Measurements from ENCODE around the gene PACSIN1.

PACSIN1 gene

DNA sequence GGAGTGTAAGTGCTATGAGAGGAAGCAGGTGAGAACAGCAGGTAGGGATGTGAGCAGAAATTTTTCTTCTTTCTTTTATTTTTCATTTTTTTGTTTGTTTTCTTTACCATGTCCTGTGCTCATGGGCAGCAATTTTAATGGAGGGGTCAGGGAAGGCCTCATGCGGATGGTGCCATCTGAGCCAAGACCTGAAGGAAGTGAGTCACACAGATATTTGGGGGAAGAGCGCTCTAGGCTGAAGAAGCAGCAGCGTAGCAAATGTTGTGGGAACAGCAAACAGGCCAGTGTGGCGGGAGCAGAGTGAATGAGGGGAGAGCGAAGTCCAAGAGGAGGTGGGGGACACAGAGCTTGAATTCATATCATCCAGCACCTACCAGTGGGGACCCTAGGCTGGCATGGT, 77.5 kb downstream of the PACSIN1 start:
- DNase-seq (ENCODE audit: extremely low read depth in 1 of 2, low read depth in 1 of 2): no peak

DNA sequence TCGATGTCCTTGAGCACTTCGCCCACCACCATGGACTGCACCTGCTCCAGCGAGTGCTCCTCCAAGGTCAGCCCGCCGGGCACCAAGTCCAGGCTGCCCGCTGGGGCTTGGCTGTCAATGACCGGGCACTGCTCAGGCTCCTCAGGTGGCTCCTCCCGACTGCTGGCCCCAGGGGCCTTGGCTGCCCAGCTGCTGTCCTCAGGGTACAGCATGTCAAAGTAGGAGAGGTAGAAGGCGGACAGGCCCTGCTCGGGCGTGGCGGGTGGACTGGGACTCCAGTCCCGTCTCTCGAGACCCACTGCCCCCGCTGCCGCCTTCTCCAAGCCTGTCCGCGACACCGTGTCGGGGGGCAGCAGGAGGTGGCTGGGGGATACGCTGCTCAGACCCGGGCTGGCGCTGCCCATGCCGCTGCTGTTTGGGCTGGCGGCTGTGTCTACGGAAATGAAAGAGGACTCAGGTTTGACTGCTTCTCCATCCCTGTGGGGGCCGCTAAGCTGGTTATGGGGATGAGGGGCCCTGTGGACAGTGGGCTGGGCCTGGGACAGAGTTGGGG, 78.3 kb downstream of the PACSIN1 start:
- DNase-seq (ENCODE audit: extremely low read depth in 1 of 2, low read depth in 1 of 2): no peak

DNA sequence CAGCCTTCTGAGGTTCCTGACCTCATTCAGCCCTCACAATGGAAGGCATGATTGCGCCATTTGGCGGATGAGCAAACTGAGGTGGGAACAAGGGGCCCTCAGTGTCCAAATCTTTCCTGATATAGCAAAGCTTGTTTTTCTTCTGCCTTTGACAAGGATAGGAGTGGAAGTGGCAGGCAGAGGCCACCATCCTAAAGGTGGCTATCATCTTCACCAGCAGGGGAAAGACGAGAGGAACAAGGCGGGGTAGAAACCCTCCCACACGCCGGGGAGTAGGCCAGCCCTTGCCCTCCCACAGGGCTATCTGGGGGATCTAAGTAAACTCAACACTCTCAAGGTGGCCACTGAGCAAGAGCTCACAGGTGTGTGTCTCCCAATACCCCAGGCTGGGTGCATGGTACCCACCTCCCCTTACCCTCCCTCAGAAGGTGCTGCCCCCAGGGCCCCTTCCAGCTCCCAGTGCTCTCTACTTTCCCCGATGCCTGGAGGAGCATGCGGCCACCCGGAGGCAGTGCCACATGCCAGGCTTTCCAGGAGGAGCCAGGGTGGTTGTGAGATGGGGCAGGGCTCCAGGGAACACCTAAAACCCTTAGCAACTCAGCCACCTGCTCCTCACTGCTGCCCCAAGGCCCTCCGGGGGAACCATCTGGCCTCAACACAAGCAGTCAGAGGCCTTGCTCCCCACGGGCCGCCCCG, 79.0 kb downstream of the PACSIN1 start:
- no peak for DNase-seq (ENCODE audit: extremely low read depth in 1 of 2, low read depth in 1 of 2)

DNA sequence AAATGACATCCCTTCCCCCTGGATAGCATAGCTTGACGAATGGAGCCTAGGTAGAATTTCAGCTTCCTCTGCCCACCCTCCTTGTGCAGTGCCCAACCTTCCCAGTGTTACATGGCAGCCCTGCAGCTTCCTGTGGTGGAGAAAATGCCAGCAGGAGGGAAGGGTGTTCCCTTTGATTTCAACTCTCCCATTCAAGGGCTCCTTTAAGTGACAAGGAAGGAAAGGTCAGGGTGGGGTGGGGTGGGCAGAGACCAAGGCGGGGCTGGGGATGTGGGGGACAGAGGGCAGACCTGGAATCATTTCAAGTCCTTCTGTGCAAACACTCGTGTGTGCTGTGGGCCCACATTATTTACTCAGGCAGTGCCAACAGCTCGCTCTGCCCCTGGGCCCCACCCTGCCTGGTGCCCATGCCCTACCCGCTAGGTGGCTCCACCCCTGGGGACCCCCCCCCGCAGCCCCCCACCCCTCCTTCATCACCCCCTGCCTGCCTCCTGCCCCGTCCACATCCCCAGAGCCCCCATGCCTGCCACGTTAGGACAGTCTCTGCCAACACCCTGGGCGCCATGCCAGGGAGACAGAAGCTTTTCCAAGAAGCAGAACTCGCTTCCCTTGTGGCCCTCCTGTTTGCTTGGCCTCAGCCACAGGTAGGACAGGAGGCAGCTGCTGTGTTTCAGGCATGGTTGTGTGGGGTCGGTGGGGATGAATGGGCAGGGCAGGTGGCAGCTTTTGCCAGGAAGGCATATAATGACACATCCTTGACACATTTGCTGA, 80.9 kb downstream of the PACSIN1 start:
- DNase-seq (ENCODE audit: extremely low read depth in 1 of 2, low read depth in 1 of 2): no peak

DNA sequence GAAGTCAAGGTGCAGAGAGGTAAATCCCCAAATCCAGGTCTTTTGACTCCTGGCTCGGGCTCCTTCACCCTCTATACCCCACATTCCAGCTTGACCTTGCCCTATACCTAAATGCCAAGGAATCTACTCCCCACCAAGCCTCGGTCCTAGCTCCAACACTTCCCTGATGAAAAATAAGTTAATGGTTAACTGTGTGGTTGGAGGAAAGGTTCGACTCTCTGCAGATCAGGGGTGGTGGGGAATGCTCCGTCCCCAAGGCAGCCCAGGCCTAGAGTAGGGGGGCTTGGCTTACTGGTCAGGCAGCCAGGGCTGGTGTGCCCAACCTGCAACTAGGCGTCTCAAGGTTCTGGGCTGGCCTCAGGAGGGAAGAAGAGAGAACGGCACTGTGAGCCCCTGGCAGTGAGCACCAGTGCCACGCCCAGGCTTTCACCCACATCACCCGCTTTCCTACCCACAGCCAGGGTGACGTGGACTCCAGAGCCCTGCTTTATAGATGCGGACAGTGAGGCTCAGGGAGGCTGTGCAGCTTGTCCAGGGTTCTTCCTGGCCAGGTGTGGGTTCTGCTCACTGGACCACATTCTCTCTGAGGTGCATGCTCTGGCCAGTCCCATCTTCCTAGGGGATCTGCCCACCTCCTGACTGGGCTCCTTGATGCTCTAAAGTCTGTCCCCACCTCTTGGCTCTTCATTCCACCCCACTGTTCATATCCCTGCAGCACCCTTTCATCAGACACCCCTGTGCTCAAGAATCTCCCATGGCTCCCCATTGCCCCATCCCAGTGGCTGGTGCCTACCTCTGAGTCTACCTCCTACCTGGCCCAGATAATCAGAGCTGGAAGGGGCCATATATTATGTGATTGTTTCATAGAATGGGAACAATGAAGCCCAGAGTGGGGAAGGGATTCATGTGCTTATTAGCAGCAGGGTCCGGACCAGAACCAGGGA, 82.1 kb downstream of the PACSIN1 start:
- DNase-seq (ENCODE audit: extremely low read depth in 1 of 2, low read depth in 1 of 2): no peak

DNA sequence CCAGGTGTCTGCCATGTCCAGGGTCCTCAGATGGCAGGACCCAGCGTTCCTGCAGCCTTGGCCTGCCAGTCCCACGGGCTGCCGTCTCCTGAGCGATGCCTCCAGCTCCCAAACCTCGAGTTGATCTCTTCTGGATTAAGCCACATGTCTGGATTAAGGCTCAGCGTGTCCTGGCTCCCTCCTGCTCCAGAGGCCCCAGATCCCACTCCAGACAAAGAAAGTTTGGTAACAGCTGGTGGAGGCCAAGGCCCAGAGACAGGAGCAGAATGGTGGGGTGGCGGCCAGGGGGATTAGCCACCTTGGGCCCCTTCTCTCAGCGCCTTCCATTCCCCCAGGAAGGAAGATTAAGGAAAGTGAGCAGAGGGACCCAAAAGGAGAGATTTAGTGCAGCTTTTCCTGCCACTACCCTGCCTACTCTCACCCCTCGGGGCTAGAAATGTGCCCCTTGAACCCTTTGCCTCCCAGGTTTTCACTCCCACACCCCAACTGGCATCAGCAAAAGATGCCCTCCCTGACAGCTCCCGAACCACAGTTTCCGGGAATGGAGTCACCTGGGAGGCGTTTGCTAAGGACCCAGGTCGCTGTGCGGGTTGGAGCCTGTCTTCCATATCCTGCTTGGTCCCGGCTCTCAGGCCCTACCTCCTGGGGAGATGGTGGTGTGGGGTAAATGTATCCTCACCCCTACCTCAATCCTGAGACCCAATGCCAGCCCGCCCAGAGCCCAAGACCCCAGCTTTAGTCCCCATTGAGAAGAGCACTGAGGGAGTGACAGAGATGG, 83.3 kb downstream of the PACSIN1 start:
- DNase-seq (ENCODE audit: extremely low read depth in 1 of 2, low read depth in 1 of 2): no peak

DNA sequence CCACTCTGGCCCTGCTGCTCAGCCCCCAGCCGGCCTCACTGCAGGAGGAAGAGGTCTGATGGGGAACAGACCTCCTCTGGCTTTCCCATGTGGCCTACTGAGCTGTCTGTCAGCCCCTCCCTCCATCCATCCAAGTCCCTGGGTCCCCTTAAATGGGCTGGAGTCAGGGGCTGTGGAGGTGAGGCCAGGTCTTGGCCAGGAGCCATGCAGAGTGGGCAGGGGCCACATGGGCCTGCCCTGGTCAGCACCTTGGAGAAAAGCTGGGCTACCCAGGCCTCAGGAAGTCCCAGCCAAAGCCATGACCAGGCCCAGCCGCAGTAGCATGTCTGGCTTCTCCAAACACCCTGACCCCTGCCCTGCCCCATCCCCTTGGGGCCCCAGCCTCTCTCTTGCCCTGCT, 83.9 kb downstream of the PACSIN1 start:
- DNase-seq (ENCODE audit: extremely low read depth in 1 of 2, low read depth in 1 of 2): no peak

DNA sequence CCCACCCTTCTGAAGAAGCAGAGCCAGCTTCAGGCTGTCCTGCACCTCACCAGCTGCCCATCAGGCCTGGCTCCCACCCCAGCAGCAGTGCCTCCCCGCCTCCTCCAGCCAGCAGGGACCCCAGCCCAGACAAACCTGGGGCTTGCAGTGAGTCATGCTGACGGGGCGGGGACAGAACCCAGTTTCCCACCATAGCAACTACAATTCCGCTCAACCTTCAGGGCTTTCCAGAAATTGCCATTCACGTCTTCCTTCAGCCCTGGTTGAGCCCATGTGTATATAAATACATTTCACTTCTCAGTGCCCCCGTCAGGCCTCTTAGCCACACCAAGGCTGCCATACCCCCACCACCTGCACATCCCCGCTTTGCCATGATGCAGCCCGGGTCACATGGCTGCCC, 85.8 kb downstream of the PACSIN1 start:
- DNase-seq (ENCODE audit: extremely low read depth in 1 of 2, low read depth in 1 of 2): no peak

DNA sequence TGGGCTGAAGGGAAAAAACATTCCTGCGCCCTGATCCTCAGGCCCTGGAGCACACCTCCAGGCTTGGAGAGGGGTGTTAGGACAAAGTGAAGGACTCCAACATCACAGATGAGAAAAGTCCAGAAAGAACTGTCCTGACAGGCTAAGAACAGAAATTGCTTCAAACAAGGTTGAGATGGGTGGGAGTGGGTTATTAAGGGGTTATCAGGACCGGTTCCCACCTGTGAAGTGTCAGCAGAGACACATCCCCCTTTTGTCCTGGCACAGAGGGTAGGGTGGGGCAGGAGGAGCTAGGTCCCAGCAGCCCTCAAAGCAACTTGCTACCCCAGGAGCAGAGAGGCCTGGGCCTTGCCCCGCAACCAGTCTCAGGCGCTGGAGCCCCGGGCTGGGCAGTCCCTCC, 86.7 kb downstream of the PACSIN1 start:
- no peak for DNase-seq (ENCODE audit: extremely low read depth in 1 of 2, low read depth in 1 of 2)

DNA sequence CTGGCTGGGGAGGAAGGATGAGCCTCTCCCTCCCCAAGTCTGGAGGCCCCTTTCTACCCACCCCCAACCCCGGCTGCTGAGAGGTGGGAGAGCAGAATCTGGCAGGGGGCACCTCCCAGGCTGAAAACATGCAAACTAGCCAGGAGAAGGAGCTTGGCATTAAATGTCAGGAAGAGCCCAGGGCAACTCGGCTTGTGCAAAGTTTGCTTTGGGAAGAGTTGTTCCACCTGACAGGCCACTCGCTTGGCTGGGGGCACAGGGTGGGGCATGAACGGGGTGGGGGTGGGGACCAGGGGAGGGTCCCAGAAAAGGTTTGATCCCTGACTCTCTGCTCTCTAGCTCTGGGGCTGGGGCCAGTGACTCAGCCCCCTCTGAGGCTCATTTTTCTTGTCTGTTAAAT, 87.3 kb downstream of the PACSIN1 start:
- DNase-seq (ENCODE audit: extremely low read depth in 1 of 2, low read depth in 1 of 2): no peak

DNA sequence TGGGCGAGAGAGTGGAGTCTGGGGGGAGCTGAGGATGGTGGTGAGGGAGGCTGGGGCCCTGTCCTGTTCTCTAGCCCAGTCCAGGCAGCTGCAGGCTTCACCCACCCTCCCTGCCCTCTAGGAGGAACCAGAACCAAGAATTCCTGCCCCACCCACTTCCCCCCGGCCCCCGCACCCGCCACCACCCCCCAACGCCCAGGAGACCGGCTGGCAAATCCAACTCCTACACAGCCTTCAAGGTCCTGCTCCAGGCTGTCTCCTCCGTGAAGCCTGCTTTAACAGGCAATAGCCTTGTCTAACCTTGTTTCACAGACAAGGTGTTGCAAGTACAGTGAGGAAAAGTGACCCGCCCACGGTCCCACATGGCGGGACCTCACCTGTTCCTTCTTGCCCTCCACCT, 87.9 kb downstream of the PACSIN1 start:
- no peak for DNase-seq (ENCODE audit: extremely low read depth in 1 of 2, low read depth in 1 of 2)

DNA sequence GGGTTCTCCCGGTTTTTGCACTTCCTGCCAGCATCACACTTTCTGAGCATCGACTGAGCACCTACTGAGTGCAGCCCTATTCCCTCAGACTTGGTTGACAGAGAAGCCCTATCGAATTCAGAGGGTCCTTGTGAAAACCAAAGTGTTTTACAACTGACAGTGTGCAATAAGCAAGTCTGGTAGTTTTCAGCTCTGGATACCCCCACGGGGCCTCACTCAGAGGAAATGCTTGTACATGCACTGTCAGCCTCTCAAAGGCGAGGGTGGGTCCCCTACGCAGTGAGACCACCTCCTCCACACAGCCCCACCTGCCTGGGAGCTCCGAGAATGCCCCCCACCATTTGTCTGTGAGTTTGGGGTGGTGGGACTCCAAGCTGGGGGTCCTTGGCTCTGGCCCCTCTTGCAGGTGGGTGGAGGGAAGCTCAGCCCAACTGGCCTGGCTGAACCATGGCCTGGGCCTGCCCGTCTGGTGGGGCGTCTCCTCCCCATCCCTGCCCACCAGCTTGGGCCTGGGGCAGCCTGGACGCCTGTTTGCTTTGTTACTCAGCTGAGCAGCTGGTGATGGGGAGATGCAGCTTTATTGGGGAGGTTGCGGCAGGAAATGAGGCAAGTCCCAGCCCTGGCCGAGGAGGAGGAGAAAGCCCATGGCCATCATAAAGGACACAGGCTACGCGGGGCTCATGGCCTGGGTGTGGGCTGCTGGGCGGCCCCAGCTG, 88.6 kb downstream of the PACSIN1 start:
- DNase-seq (ENCODE audit: extremely low read depth in 1 of 2, low read depth in 1 of 2): no peak

DNA sequence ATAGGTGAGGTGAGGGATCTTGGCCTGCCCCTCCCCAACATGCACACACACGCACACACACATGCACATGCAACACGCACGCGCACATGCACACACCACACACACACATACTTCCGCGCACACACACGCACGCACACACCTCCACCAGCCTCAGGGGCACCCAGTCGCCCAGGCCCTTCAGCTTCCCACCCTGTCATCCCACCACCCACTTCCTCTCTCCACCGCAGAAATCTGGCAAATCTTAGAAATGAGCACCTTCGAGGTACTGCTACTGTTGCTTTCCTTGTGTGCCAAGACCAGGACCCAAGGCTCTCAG, 89.1 kb downstream of the PACSIN1 start:
- no peak for DNase-seq (ENCODE audit: extremely low read depth in 1 of 2, low read depth in 1 of 2)

DNA sequence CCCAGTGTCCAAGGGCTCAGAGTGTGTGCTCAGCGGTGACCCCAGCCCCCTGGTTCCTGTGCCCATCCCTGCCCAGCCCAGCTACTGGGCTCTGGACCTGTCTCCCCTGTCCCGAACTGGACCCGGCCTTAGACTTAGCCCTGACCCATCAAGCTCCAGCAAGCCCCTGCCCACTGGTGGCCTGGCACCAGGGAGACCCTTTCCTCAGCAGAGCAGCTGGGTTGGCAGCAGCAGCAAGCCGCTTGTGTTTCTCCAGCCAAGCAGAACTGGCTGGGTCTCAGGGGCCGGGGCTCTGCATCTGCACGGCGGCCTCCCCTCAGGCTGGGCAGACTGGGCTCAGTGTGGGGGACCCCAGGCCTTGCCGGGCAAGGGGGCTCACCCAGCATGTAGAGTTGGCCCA, 89.5 kb downstream of the PACSIN1 start:
- DNase-seq (ENCODE audit: extremely low read depth in 1 of 2, low read depth in 1 of 2): no peak

DNA sequence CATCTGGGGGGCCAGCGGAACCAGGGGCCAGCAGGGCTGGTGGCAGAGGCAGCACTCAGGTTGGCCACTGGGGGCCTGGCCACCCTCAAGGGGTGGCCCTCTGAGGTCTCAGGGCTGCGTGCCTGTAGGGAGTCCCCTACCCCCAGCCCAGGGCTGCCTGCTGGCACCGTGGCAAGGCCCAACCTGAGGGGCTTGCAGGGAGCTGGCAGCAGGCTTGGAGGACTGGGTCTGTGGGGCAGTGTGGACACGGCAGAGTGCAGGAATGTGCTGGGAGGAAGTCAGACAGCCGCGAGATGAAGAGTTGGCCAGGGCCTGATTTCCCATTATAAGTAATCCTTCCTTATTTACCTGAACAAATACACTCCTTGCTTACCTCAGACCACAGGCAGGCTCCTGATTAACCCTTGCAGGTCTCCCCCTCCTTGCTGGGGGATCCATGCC, 90.2 kb downstream of the PACSIN1 start, which contains the start of gene SPDEF:
TSS of gene SPDEF (minus strand) at position 299 of the 441 bp plus-strand sequence. CDS start 11,874 bp downstream, outside the sequence.
- DNase-seq (ENCODE audit: extremely low read depth in 1 of 2, low read depth in 1 of 2): no peak

DNA sequence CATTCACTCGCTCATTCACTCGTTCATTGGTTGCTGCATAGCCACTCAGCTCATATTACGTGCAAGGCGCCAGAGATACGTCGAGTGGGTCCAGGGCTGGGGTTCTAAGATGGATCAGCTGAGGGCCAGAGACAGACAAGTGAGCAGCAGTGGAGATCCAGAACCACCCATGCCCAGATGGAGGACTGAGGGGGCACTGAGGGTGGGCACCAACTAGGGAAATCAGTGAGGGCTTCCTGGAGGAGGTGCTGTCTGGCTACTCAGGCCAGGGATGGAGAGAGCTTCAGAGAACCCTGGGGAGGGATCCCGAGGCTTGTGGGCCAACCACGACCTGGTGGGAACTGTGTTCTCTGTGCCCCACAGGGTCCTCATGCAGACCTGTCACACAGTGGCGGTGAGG, 90.6 kb downstream of the PACSIN1 start:
- DNase-seq (ENCODE audit: extremely low read depth in 1 of 2, low read depth in 1 of 2): no peak

DNA sequence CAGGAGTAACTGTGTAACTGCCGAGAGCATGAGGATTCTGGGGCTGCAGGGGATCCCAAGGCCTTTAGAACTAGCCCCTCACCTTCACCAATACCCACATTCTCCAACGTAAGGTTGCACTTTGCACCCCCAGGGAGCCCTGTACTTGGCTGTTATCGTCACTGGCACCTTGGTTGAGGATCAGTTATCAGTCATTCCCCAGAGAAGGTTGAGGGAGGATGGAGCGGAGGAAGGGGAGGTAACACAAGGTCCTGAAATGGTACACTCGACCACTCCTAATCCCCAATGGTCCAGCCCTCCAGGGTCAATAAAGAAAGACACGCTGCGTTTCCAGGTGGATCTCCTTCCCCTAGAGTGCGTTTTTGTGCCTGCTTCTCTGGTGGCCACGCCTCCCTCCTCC, 91.4 kb downstream of the PACSIN1 start:
- DNase-seq (ENCODE audit: extremely low read depth in 1 of 2, low read depth in 1 of 2): no peak

DNA sequence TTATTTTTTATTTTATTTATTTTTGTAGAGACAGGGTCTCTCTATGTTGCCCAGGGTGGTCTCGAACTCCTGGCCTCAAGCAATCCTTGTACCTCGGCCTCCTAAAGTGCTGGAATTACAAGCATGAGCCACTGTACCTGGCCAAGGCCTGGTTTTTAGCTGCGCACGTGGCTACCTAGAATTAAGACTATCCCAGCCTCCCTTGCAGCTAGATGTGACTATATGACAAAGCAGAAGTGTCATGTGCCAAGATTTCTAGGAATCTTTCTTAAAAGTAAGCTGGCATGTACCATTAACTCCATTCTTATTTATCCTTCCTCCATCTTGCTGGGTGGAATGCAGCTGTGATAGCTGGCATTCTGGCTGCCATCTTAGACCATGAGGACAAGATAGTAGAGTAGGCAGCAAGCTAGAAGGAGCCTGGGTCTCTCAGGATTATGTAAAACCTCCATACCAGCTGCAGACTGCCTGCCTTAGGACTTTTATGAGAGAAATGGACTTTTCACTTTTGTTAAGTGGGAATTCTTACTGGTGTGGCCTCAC, 92.4 kb downstream of the PACSIN1 start:
- DNase-seq (ENCODE audit: extremely low read depth in 1 of 2, low read depth in 1 of 2): no peak

DNA sequence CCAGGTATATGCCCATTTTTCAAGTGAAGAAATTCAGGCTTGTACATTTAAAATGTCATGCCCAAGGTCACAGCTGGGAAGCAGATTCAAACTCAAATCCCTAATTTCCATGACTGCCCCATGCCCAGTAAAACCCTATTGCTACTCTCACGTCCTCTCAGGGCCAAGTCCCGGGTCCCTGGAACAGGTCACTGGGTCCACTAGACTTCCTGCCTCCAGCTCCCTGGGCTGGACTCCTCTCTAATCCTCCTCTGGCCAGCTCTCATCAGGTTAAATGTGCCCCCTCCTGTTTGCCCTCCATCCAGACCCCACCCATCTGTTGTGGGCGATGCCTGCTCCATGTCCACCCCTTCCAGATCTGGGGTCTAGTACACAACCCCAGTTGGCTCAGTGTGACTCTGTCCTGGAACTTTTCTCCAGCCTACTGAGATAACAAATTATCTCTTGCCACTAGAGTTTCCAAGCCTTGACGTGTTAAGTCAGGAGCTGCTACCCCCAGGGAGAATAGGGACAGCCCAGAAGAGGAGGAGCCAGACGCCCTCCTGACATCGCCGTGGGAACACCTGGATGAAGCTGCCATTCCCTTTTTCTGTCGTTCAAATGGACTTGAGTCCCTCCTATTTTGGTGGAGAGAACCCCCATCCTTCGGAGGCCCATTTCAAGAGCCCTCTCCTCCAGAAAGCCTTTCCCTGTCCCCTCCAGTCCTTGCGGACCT, 93.9 kb downstream of the PACSIN1 start:
- DNase-seq (ENCODE audit: extremely low read depth in 1 of 2, low read depth in 1 of 2): no peak

Measured in activated CD8-positive, alpha-beta memory T cell treated with anti-CD3 and anti-CD28 coated beads for 1 hour (primary cell).